ENCODE measurements around the gene GRM5. TPM values are rescaled to one million over a fixed set of nuclear protein-coding genes. Genes with fewer than 3 reads are reported as not detected.
"Not testable (repeated sequence)": the region's sequence is repeated elsewhere in the genome, so short reads cannot be mapped to it uniquely, and the experiment has no call there.

Gene GRM5
- total RNA-seq, 1 experiment from 2014 or later = 0.20 TPM

DNA sequence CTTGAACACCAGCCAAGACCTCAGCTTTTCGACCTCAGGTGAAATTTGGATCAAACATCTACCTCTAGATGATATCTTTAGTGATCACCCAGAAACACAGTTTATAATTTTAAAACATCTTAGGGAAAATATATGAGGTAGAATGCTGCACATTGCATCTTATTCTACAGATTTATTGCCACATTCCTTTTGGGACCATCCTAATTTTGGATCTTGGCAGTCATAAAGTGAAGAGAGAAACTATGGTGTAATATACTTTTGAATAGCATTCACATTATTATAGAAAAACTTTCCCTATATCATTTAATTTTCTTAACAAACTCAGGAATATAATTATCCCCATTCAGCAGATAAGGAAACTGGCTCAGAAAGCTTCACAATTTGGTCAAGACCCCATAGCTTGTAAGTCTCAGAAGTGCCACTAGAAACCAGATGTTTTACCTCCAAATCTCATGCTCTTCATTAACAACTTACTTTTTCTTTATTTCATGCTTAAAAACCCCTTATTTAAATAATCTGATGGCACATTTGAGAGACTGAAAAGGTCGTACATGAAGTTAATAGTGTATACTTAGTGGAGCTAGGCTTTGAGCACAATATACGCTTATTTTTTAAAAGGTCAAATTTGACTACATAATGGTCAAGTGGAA lies 529.0 kb downstream of the GRM5 start:
- in situ Hi-C loops (cut with HindIII; ENCODE audit: low pct_unique_long_range_greater_than_20kb, low sequenced_read_pairs) = loop anchor here (25.0 kb wide), 1 partner anchor 224 kb away; no protein-coding TSS in a partner anchor
- no peak for DNase-seq (ENCODE audit: low read depth)

- in situ Hi-C loops (cut with HindIII; ENCODE audit: low pct_unique_long_range_greater_than_20kb, low sequenced_read_pairs) = loop anchor here (25.0 kb wide), 1 partner anchor 224 kb away; no protein-coding TSS in a partner anchor
Measured at GRCh38 chr11:88535916-88536547, 529.8 kb downstream of the GRM5 start.

DNA sequence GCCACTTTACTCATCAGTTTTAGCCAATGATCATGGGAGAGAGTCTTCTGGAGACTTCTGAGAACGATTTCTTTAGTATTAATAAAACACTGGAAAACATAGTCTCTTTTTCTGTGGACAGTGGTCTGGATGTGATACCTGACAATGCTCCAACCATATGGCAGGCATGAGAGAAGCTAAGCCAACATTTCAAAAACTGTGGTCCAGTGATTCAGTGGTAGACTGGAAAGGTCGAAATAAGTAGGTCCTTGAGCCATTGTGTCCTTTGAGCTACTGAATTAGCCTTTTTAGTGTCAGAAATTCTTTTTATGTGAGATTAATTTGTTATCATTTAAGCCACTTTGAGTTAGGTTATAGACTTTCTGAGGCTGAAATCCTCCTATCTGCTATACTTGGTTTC lies 530.5 kb downstream of the GRM5 start:
- in situ Hi-C loops (cut with HindIII; ENCODE audit: low pct_unique_long_range_greater_than_20kb, low sequenced_read_pairs) = loop anchor here (25.0 kb wide), 1 partner anchor 223 kb away; no protein-coding TSS in a partner anchor
- DNase-seq (ENCODE audit: low read depth) = no peak

More at GRCh38 chr11:88535916-88536547, 529.8 kb downstream of the GRM5 start:
- DNase-seq (ENCODE audit: low read depth) = peak; percentile 51

- in situ Hi-C loops (cut with HindIII; ENCODE audit: low pct_unique_long_range_greater_than_20kb, low sequenced_read_pairs) = loop anchor here (25.0 kb wide), 1 partner anchor 222 kb away; no protein-coding TSS in a partner anchor
- not testable (repeated sequence) for DNase-seq (ENCODE audit: low read depth)
Measured at GRCh38 chr11:88534706-88535105, 531.1 kb downstream of the GRM5 start.

DNA sequence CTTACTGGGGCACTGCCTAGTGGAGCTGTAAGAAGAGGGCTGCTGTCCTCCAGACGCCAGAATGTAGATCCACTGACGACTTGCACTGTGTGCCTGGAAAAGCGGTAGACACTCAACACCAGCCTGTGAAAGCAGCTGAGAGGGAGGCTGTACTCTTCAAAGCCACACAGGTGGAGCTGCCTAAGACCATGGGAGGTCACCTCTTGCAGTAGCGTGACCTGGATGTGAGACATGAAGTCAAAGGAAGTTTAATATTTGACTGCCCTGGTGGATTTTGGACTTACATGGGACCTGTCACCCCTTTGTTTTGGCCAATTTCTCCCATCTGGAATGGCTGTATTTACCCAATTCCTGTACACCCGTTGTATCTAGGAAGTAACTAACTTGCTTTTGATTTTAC lies 531.6 kb downstream of the GRM5 start:
- in situ Hi-C loops (cut with HindIII; ENCODE audit: low pct_unique_long_range_greater_than_20kb, low sequenced_read_pairs) = loop anchor here (25.0 kb wide), 1 partner anchor 222 kb away; no protein-coding TSS in a partner anchor
- no peak for DNase-seq (ENCODE audit: low read depth)

- in situ Hi-C loops (cut with HindIII; ENCODE audit: low pct_unique_long_range_greater_than_20kb, low sequenced_read_pairs) = loop anchor here (25.0 kb wide), 1 partner anchor 221 kb away; no protein-coding TSS in a partner anchor
- DNase-seq (ENCODE audit: low read depth) = no peak
Measured at GRCh38 chr11:88533001-88533400, 532.8 kb downstream of the GRM5 start.

DNA sequence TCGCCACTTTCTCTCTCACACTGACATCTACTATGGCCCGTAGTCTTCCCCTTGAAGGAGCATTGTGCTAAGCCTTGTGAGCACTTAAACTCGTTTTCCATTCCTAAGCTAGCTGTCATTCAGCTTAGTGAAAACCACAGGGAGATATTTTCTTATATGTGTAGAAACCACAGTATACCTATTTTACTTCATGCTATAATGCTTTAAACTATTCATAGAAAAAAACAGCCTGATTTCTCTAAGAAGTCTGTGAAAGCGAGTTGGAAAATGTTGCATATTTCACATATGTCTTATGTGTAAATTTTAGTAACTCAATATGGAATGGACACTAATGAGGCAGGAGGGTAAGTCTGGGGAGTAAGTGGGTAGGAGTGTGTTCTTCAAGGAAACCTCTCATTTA lies 534.0 kb downstream of the GRM5 start:
- in situ Hi-C loops (cut with HindIII; ENCODE audit: low pct_unique_long_range_greater_than_20kb, low sequenced_read_pairs) = loop anchor here (25.0 kb wide), 1 partner anchor 220 kb away; no protein-coding TSS in a partner anchor

GRCh38 chr11:88529426-88529825 lies 536.4 kb downstream of the GRM5 start:
- in situ Hi-C loops (cut with HindIII; ENCODE audit: low pct_unique_long_range_greater_than_20kb, low sequenced_read_pairs) = loop anchor here (25.0 kb wide), 1 partner anchor 217 kb away; no protein-coding TSS in a partner anchor
- DNase-seq (ENCODE audit: low read depth) = no peak

More for the DNA sequence above, 534.0 kb downstream of the GRM5 start:
- DNase-seq (ENCODE audit: low read depth) = no peak

- DNase-seq (ENCODE audit: low read depth) = no peak
- in situ Hi-C loops (cut with HindIII; ENCODE audit: low pct_unique_long_range_greater_than_20kb, low sequenced_read_pairs) = no loop called here
Measured at GRCh38 chr11:88523386-88524071, 542.3 kb downstream of the GRM5 start.

DNA sequence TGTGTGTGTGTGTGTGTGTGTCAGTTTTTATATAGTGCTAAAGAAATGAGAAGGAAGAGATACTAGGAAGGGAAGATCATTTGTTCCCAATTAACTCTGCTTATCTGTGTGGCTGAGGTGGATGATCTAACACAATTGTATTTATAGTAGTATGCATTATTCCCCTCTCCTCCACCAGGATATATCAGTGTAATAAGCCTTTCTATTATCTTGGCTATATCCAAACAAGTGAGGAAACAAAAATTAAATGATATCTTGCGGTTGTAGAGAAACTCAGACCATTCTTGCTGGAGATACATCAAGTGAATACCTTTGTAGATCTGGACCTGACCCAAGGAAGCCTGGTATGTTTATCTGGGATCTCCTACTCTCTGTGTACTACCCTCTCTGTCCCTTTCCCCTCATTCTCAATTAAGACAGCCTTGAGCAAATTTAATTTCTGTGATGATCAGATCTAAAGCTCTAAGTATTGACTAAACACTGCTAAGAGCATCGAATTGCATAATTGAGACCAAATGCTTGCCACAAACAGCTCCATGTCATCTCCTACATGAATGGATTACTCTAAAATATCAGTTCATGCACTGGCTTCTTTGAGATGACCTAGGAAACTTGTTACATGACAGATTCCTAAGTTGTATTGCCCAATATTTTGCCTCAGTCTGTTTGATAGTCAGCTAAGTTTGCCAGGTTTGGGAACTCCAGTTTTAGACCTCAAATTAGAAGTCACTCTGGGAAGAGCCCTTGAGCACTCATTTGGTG lies 543.0 kb downstream of the GRM5 start:
- DNase-seq (ENCODE audit: low read depth) = no peak
- in situ Hi-C loops (cut with HindIII; ENCODE audit: low pct_unique_long_range_greater_than_20kb, low sequenced_read_pairs) = no loop called here

- in situ Hi-C loops (cut with HindIII; ENCODE audit: low pct_unique_long_range_greater_than_20kb, low sequenced_read_pairs) = no loop called here
- no peak for DNase-seq (ENCODE audit: low read depth)
Measured at GRCh38 chr11:88521799-88522201, 544.0 kb downstream of the GRM5 start.

- no peak for DNase-seq (ENCODE audit: low read depth)
- in situ Hi-C loops (cut with HindIII; ENCODE audit: low pct_unique_long_range_greater_than_20kb, low sequenced_read_pairs) = no loop called here
Measured at GRCh38 chr11:88521399-88521798, 544.4 kb downstream of the GRM5 start.

GRCh38 chr11:88520391-88520790 lies 545.4 kb downstream of the GRM5 start:
- no peak for DNase-seq (ENCODE audit: low read depth)
- in situ Hi-C loops (cut with HindIII; ENCODE audit: low pct_unique_long_range_greater_than_20kb, low sequenced_read_pairs) = no loop called here

DNA sequence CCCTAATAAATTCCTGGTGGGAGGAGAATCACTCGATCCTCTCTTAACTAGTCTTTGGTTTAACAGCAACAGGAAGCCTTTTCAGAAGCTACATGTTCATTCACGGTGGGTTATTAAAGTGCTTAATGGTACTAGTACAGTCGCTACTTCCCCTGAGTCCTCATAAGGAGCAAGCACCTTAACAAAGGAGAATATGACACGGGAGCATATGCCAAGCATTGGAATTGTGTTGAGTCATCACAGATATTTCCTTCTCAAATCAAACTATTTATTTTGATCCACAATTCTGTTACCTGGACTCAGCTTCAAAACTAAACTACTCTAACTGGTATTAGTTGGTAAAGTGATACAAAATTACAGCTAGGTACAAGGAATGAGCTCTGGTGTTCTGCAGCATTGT lies 550.8 kb downstream of the GRM5 start:
- no peak for DNase-seq (ENCODE audit: low read depth)
- in situ Hi-C loops (cut with HindIII; ENCODE audit: low pct_unique_long_range_greater_than_20kb, low sequenced_read_pairs) = no loop called here

DNA sequence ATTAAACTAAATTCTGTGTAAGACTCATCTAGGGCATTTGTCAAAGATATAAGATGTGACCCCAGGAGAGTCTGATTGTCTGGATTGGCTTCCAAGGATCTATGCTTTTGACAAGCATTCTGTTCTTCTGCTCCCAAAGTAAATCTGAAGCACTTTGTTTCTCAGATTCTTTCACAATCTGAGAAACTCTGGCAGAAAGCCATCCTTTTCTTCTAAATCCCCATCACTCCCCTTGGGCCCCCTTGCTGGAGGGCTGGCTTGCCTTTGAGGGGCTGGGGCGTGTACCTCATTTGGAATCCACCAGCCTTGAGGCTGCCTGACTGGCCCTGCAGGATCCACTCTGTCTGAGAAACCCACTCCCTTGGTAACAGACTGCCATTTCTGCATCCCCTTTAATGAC lies 554.8 kb downstream of the GRM5 start:
- in situ Hi-C loops (cut with HindIII; ENCODE audit: low pct_unique_long_range_greater_than_20kb, low sequenced_read_pairs) = no loop called here
- DNase-seq (ENCODE audit: low read depth) = no peak

DNA sequence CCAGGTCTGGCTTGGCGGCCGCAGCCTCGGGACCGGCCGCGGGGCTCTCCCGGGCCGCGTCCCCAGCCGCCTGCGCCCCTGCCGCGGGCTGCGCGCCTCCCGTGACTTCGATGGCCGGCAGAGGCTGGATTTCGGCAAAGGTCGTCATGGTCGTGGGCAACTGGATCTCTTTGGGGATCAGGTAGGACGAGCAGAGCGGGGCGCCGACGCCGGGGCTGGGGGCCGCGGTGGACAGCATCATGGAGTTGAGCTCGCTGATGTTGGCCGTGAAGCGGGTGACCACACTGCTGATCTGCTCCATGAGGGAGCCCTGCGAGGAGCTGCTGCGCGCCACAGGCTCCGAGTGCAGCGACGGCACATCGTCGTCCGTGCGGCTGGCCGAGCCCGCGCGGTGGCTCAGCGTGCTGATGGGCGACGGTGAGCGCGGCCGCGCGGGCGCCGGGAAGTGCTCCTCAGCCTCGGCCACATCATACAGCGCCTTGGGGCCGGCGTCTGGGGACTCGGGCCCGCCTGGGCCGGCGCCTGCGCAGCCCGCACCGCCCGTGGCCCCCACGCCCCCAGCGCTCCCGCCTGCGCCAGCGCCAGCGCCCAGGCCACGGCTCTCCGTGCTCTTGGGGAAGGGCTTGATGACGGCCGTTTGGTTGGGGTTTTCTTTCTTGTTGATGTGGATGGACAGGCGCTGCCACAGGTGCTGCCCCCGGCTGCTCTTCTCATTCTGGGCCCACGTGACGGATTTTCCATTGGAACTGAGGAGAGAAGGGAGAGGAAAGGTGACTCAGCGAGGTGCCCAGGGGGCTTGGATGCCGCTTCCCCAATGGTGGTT lies 556.8 kb downstream of the GRM5 start:
- peak; percentile 68 for DNase-seq (ENCODE audit: low read depth)
- in situ Hi-C loops (cut with HindIII; ENCODE audit: low pct_unique_long_range_greater_than_20kb, low sequenced_read_pairs) = no loop called here

DNA sequence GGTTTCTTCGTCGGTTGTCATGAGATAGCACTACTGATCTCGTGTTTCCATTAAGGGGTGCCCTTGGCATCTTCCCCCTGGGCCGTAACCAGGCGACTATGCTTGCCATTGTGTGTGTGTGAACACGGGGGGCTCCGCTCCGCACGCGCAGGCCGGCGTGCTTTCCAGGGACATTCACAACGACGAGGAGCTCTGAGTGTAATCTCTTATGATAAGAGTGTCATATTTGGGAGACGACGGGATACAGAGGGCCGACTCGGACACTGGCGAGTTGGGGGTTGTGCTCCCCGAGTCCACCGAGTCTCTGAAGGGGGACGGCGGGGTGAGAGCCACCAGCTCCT lies 557.4 kb downstream of the GRM5 start:
- DNase-seq (ENCODE audit: low read depth) = no peak
- in situ Hi-C loops (cut with HindIII; ENCODE audit: low pct_unique_long_range_greater_than_20kb, low sequenced_read_pairs) = no loop called here

All from Caki2 (cell line).